ENCODE data around the gene LPAR3.

LPAR3 gene, protein sequence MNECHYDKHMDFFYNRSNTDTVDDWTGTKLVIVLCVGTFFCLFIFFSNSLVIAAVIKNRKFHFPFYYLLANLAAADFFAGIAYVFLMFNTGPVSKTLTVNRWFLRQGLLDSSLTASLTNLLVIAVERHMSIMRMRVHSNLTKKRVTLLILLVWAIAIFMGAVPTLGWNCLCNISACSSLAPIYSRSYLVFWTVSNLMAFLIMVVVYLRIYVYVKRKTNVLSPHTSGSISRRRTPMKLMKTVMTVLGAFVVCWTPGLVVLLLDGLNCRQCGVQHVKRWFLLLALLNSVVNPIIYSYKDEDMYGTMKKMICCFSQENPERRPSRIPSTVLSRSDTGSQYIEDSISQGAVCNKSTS

DNA sequence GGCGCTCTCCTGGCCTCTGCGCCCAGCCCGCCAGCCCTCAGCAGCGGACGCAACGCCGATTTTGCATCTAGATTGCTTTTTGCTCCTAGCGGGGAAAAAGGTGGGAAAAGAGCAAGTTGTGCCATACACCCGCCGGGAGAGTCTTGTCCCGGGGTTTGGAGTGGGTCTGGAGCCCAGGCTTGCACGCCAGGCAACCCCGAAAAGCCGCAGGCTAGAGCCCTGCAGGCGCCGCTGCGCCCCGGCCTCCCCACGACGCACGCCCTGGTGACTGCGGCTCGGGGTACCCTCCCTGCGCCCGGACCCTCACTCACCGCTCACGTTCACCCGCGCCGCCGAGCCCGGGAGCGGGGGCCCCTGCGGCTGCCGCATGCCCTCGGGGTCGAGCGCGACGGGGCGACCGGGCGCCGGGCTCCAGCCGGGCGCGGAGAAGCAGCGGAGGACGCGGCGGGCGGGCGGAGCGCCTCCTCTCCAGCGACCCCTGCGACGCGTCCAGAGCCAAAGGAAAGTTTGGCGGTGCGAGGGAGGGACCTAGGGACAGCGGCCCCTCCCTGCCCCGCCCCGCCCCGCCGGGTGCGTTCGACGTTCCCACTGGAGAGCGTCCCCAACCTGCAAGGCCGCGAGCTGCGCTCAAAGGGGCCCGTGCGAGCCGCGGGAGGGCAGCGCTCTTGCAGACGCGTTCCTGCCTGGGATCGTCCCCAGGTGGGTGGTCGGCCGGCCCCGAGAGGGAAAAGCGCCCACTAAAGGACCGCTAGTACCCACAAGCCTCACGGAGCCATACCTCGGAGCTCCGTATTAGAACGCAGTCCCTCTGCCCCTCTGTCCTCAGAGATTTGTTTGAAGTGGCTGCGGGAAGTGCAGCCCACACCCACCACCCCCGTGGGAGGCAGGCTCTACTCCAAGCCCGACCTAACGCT lies at the start of gene LPAR3:
Gene LPAR3, minus strand, starts transcription at position 502 of the 914 bp plus-strand sequence. CDS start 27,086 bp downstream, outside the sequence.
- Mint-ChIP-seq H3K9me3 (no peaks in the 10 kb centered on the region), H3K4me3 (peak within 1 kb of the TSS; percentile 76), H3K27me3 (peaks cover 57% of the 10 kb centered on the region), H3K4me1 (peaks cover 45% of the 10 kb centered on the region), H3K36me3 (peaks cover 1% of the 10 kb centered on the region), H3K27ac (no peak within 1 kb of the TSS)
- peak; percentile 65 for DNase-seq
- CTCF ChIA-PET: interaction anchor here (1.0 to 1.9 kb wide), 2 partner anchors 42 to 111 kb away, joined by 3 to 7 read pairs; no protein-coding TSS in a partner anchor

- no peak for DNase-seq
- Mint-ChIP-seq H3K27me3 (peaks cover 13% of the 10 kb centered on the region), H3K4me3 (no peak overlapping the region), H3K27ac (no peak overlapping the region), H3K4me1 (peaks cover 19% of the 10 kb centered on the region), H3K9me3 (no peaks in the 10 kb centered on the region), H3K36me3 (peaks cover 2% of the 10 kb centered on the region)
- CTCF ChIA-PET: interaction anchor here (0.9 to 1.8 kb wide), 6 partner anchors 10 to 317 kb away, joined by 3 to 6 read pairs (median 4); partner anchors contain the start of gene C1orf52
Observed at GRCh38 chr1:84941843-84942242, 48.8 kb upstream of the LPAR3 start.

GRCh38 chr1:84940481-84940880 lies 47.5 kb upstream of the LPAR3 start:
- no peak for DNase-seq
- no peaks in the 10 kb centered on the region for H3K36me3 Mint-ChIP-seq
- CTCF ChIA-PET: interaction anchor here (0.8 to 1.8 kb wide), 3 partner anchors 167 to 319 kb away, joined by 3 to 6 read pairs (median 4); partner anchors contain the start of gene C1orf52
- H3K27ac Mint-ChIP-seq: no peak overlapping the region
- H3K27me3 Mint-ChIP-seq: peaks cover 13% of the 10 kb centered on the region
- no peaks in the 10 kb centered on the region for H3K9me3 Mint-ChIP-seq
- no peak overlapping the region for H3K4me3 Mint-ChIP-seq
- H3K4me1 Mint-ChIP-seq: peaks cover 15% of the 10 kb centered on the region

DNA sequence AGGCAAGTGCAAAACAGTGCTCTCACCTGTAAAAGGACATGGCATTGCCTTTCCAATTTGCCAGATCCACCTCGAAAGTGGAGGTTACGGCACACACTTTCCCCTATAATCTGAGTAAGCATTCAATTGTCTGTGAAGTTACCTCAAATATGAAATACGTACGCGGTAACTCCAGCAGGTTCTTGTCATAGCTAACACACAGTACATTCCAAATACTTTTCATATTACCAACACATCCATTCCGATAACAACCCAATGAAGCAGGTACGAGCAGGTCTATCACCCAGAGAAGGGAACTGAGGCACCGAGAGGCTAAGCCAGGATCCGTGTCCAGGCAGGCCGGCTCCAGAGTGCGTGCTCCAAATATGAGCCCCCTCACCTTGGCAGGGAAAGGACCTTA lies 46.8 kb upstream of the LPAR3 start:
- H3K36me3 Mint-ChIP-seq: no peaks in the 10 kb centered on the region
- no peak for DNase-seq
- CTCF ChIA-PET: no interaction called here
- H3K4me1 Mint-ChIP-seq: peaks cover 9% of the 10 kb centered on the region
- no peak overlapping the region for H3K4me3 Mint-ChIP-seq
- H3K27ac Mint-ChIP-seq: no peak overlapping the region
- H3K9me3 Mint-ChIP-seq: no peaks in the 10 kb centered on the region
- peaks cover 13% of the 10 kb centered on the region for H3K27me3 Mint-ChIP-seq

GRCh38 chr1:84939151-84939550 lies 46.1 kb upstream of the LPAR3 start:
- CTCF ChIA-PET: interaction anchor here (7.0 kb wide), 1 partner anchor 157 kb away, joined by 48 read pairs; no protein-coding TSS in a partner anchor
- no peak for DNase-seq

DNA sequence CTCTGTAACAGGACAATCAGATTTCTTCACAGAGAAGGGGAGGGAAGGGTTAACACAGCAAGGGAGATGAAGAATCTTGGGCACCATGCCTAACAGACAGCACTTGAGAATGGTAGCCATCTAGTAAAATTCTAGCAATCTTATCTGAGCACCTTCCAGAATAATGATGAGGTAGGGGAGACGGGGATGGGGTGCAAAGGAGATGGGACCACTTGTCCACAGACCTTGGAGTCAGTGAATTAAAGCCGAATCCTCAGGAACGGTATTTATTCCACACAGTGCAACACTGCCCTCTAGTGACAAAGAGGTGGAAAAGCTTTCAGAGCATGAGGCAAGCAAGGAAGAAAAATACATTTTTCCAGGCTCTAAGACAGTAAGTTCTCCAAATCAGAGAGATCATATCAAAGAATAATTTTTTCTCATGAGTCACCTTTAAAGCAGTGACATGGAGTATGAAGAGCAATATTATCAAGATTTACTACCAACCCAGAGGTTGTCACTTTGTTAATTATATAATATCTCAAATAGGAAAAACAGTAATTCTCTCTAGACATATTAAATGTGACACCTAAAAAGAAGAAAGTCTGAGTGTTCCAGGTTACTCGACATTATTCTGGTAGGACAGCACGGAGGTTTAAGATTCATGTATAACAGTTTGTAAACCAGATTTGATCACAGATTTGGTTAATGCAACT lies 43.3 kb upstream of the LPAR3 start:
- Mint-ChIP-seq H3K36me3 (no peaks in the 10 kb centered on the region), H3K4me3 (no peak overlapping the region), H3K27me3 (peaks cover 5% of the 10 kb centered on the region), H3K9me3 (no peaks in the 10 kb centered on the region), H3K27ac (no peak overlapping the region), H3K4me1 (peaks cover 4% of the 10 kb centered on the region)
- DNase-seq: peak; percentile 49
- CTCF ChIA-PET: interaction anchor here (0.7 to 7.0 kb wide), 22 partner anchors 9 to 792 kb away, joined by 3 to 48 read pairs (median 4); partner anchors contain the start of gene PRKACB

More at GRCh38 chr1:84939151-84939550, 46.1 kb upstream of the LPAR3 start:
- no peaks in the 10 kb centered on the region for H3K36me3 Mint-ChIP-seq
- H3K9me3 Mint-ChIP-seq: no peaks in the 10 kb centered on the region
- no peak overlapping the region for H3K27ac Mint-ChIP-seq
- H3K4me1 Mint-ChIP-seq: peaks cover 4% of the 10 kb centered on the region
- H3K27me3 Mint-ChIP-seq: peaks cover 13% of the 10 kb centered on the region
- no peak overlapping the region for H3K4me3 Mint-ChIP-seq

GRCh38 chr1:84933011-84933611 lies 40.1 kb upstream of the LPAR3 start:
- Mint-ChIP-seq H3K36me3 (peaks cover 1% of the 10 kb centered on the region), H3K27ac (no peak overlapping the region), H3K4me3 (no peak overlapping the region), H3K9me3 (no peaks in the 10 kb centered on the region), H3K27me3 (no peaks in the 10 kb centered on the region), H3K4me1 (peaks cover 25% of the 10 kb centered on the region)
- DNase-seq: no peak
- CTCF ChIA-PET: interaction anchor here (0.7 to 7.0 kb wide), 5 partner anchors 12 to 313 kb away, joined by 3 to 48 read pairs (median 4); no protein-coding TSS in a partner anchor

GRCh38 chr1:84930831-84931230 lies 37.8 kb upstream of the LPAR3 start:
- Mint-ChIP-seq H3K27ac (no peak overlapping the region), H3K27me3 (no peaks in the 10 kb centered on the region), H3K4me1 (peaks cover 22% of the 10 kb centered on the region), H3K9me3 (no peaks in the 10 kb centered on the region), H3K4me3 (no peak overlapping the region), H3K36me3 (peaks cover 1% of the 10 kb centered on the region)
- no peak for DNase-seq
- CTCF ChIA-PET: interaction anchor here (1.7 to 1.8 kb wide), 2 partner anchors 12 to 158 kb away, joined by 5 read pairs; no protein-coding TSS in a partner anchor

DNA sequence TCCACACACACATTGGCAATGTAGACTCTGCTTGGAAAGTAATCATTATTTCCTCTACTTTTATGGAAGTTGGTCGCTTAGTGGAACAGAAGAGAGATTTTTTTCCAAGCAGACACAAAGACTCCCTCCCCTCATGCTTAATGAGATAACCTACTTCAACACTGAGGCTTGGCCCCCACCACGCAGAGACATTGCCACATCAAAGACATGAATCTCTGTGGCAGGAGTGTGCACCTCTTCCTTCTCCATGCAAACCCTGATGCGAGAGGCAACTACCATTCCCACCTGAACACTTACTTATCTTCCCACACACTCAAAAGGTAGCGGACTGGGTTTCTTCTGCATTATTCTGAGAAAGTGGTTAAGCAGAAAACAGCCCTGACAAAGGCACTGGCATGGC lies 37.3 kb upstream of the LPAR3 start:
- H3K4me3 Mint-ChIP-seq: no peak overlapping the region
- peaks cover 1% of the 10 kb centered on the region for H3K36me3 Mint-ChIP-seq
- H3K9me3 Mint-ChIP-seq: no peaks in the 10 kb centered on the region
- peaks cover 22% of the 10 kb centered on the region for H3K4me1 Mint-ChIP-seq
- H3K27me3 Mint-ChIP-seq: no peaks in the 10 kb centered on the region
- CTCF ChIA-PET: interaction anchor here (1.7 kb wide), 1 partner anchor 158 kb away, joined by 5 read pairs; no protein-coding TSS in a partner anchor
- no peak overlapping the region for H3K27ac Mint-ChIP-seq
- peak; percentile 33 for DNase-seq

GRCh38 chr1:84929581-84929980 lies 36.6 kb upstream of the LPAR3 start:
- no peaks in the 10 kb centered on the region for H3K9me3 Mint-ChIP-seq
- CTCF ChIA-PET: interaction anchor here (0.8 to 2.1 kb wide), 3 partner anchors 15 to 147 kb away, joined by 3 to 8 read pairs (median 3); no protein-coding TSS in a partner anchor

GRCh38 chr1:84928979-84929378 lies 36.0 kb upstream of the LPAR3 start:
- Mint-ChIP-seq H3K4me3 (no peak overlapping the region), H3K27me3 (no peaks in the 10 kb centered on the region), H3K4me1 (peaks cover 22% of the 10 kb centered on the region), H3K9me3 (no peaks in the 10 kb centered on the region), H3K36me3 (peaks cover 1% of the 10 kb centered on the region), H3K27ac (no peak overlapping the region)
- DNase-seq: no peak
- CTCF ChIA-PET: interaction anchor here (0.8 to 2.1 kb wide), 3 partner anchors 16 to 147 kb away, joined by 3 to 8 read pairs (median 3); no protein-coding TSS in a partner anchor

More at GRCh38 chr1:84929581-84929980, 36.6 kb upstream of the LPAR3 start:
- Mint-ChIP-seq H3K27ac (no peak overlapping the region), H3K27me3 (no peaks in the 10 kb centered on the region), H3K4me1 (peaks cover 22% of the 10 kb centered on the region), H3K4me3 (no peak overlapping the region), H3K36me3 (peaks cover 1% of the 10 kb centered on the region)
- no peak for DNase-seq

DNA sequence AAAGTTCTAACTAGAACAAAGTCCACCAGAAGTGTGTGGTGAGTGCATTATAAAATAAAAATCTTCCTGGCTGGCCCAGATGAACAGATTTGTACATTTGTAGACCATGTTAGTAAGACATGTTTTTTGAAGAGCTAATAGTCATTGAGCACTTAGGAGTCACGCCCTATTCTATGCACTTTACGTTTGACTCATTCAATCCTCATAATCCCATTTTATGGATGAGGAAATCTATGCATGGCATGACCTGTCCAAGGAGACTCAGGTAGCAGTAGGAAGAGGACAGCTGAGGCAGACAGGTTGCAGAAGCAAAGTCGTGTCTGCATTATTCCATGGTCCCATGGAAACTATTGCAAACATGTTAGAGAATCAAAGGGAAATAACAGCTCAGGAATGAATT lies 30.3 kb upstream of the LPAR3 start:
- Mint-ChIP-seq H3K36me3 (no peaks in the 10 kb centered on the region), H3K4me1 (no peaks in the 10 kb centered on the region), H3K27ac (no peak overlapping the region), H3K4me3 (no peak overlapping the region), H3K9me3 (no peaks in the 10 kb centered on the region), H3K27me3 (peaks cover 1% of the 10 kb centered on the region)
- CTCF ChIA-PET: interaction anchor here (3.0 kb wide), 1 partner anchor 11 kb away, joined by 13 read pairs; no protein-coding TSS in a partner anchor
- no peak for DNase-seq

DNA sequence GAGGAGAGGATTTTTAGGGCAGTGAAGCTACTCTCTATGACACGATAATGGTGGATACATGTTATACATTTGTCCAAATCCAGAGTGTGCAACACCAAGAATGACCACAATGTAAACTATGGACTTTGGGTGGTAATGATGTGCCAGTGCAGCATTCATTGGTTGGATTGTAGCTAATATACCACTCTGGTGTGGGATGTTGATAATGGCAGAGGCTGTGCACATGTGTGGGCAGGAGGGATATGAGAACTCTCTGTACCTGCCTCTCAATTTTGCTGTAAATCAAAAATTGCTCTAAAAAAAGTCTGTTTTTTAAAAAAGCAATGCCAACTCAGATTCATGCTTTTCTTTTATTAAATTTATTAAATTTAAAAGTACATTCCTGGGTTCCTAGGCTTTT lies 27.2 kb upstream of the LPAR3 start:
- Mint-ChIP-seq H3K4me1 (no peaks in the 10 kb centered on the region), H3K27ac (no peak overlapping the region), H3K9me3 (no peaks in the 10 kb centered on the region), H3K36me3 (no peaks in the 10 kb centered on the region), H3K27me3 (peaks cover 16% of the 10 kb centered on the region), H3K4me3 (no peak overlapping the region)
- no peak for DNase-seq
- CTCF ChIA-PET: interaction anchor here (1.7 kb wide), 1 partner anchor 15 kb away, joined by 5 read pairs; no protein-coding TSS in a partner anchor
